CD14-positive monocyte (primary cell): Measurements from ENCODE around the gene VSTM2L. TPM values are rescaled to one million over a fixed set of nuclear protein-coding genes. Genes with fewer than 3 reads are reported as not detected.

ENCODE experiments used
- DNase-seq, 3 donors: peaks; one replicate each; pipeline ENCODE4 v3.0.0-alpha.2; 2011 to 2022
- H2AFZ ChIP-seq: 2 replicates; pipeline ENCODE4 v1.6.0; 2012; ENCODE audit warnings: mild to moderate bottlenecking, low read depth, low read length, inconsistent platforms; ENCODE audit not compliant: insufficient read depth, poor library complexity, severe bottlenecking
- H3K27ac ChIP-seq, 2 donors: 1 replicate in 1 of 2; 2 replicates in 1 of 2; pipeline ENCODE4 v1.5.1; 2012 to 2013; ENCODE audit warnings: low read length in 2 of 2, control low read depth in 1 of 2, inconsistent platforms in 1 of 2, low read depth in 1 of 2, mild to moderate bottlenecking in 1 of 2
- H3K27me3 ChIP-seq, 2 donors: one replicate each; pipeline versions ENCODE4 v1.6.0 to v1.6.1; 2011 to 2013; ENCODE audit warnings: low read length in 2 of 2; ENCODE audit not compliant: control insufficient read depth in 2 of 2, insufficient read depth in 2 of 2
- H3K36me3 ChIP-seq, 2 donors: replicated peaks in 1 of 2; 1 replicate in 1 of 2; 2 replicates in 1 of 2; pipeline versions ENCODE4 v1.5.1 to v1.6.1; 2012 to 2013; ENCODE audit warnings: low read length in 2 of 2, control low read depth in 1 of 2, inconsistent platforms in 1 of 2, mild to moderate bottlenecking in 1 of 2; ENCODE audit not compliant: insufficient read depth in 2 of 2, control insufficient read depth in 1 of 2
- H3K4me1 ChIP-seq, 2 donors: 1 replicate in 1 of 2; 2 replicates in 1 of 2; pipeline versions ENCODE4 v1.5.1 to v1.6.1; 2012 to 2013; ENCODE audit warnings: low read length in 2 of 2, control low read depth in 1 of 2, inconsistent platforms in 1 of 2, mild to moderate bottlenecking in 1 of 2, moderate library complexity in 1 of 2; ENCODE audit not compliant: insufficient read depth in 2 of 2, control insufficient read depth in 1 of 2
- H3K4me2 ChIP-seq: replicated peaks from 2 replicates; pipeline ENCODE3; 2012; ENCODE audit warnings: low read length, moderate library complexity, mild to moderate bottlenecking; ENCODE audit not compliant: poor library complexity, severe bottlenecking; ENCODE audit errors: extremely low read depth
- H3K4me3 ChIP-seq, 3 experiments: fragments of 200-600 bp in 1 of 3; sonication (generic) in 1 of 3; replicated peaks in 1 of 3; 1 replicate in 2 of 3; 2 replicates in 1 of 3; pipeline ENCODE4 v1.5.1; 2011 to 2013; ENCODE audit warnings: low read length in 3 of 3, mild to moderate bottlenecking in 3 of 3, control low read depth in 2 of 3, low read depth in 2 of 3, inconsistent platforms in 1 of 3, moderate library complexity in 1 of 3
- H3K79me2 ChIP-seq: 2 replicates; pipeline ENCODE4 v1.6.0; 2012; ENCODE audit warnings: mild to moderate bottlenecking, control low read depth, inconsistent platforms, low read length, moderate library complexity; ENCODE audit not compliant: insufficient read depth
- H3K9ac ChIP-seq: 2 replicates; pipeline ENCODE4 v1.6.0; 2017; ENCODE audit warnings: low read length, mild to moderate bottlenecking; ENCODE audit not compliant: insufficient read depth, poor library complexity, severe bottlenecking
- H3K9me3 ChIP-seq, 2 donors: replicated peaks in 1 of 2; 1 replicate in 1 of 2; 2 replicates in 1 of 2; pipeline versions ENCODE4 v1.5.1 to v1.6.1; 2012 to 2013; ENCODE audit warnings: low read length in 2 of 2, control low read depth in 1 of 2; ENCODE audit not compliant: control insufficient read depth in 1 of 2, insufficient read depth in 1 of 2
- H4K20me1 ChIP-seq: 2 replicates; pipeline ENCODE4 v1.6.0; 2012; ENCODE audit warnings: mild to moderate bottlenecking, low read length, control low read depth, moderate library complexity; ENCODE audit not compliant: insufficient read depth
- H3K27ac Mint-ChIP-seq, 7 donors: one replicate each; pipeline ENCODE4 v1.8.0; 2020; ENCODE audit warnings: mild to moderate bottlenecking in 7 of 7, mixed read lengths in 7 of 7, moderate library complexity in 6 of 7, inconsistent platforms in 2 of 7
- H3K27me3 Mint-ChIP-seq, 3 donors: one replicate each; pipeline ENCODE4 v1.8.0; 2021 to 2022; ENCODE audit warnings: low read depth in 3 of 3, mild to moderate bottlenecking in 3 of 3, mixed read lengths in 3 of 3, moderate library complexity in 3 of 3, inconsistent platforms in 1 of 3
- H3K36me3 Mint-ChIP-seq, 2 donors: one replicate each; pipeline ENCODE4 v1.8.0; 2020; ENCODE audit warnings: mixed read lengths in 2 of 2, inconsistent platforms in 1 of 2, mild to moderate bottlenecking in 1 of 2
- H3K4me1 Mint-ChIP-seq: one replicate; pipeline ENCODE4 v1.8.0; 2020; ENCODE audit warnings: mild to moderate bottlenecking, mixed read lengths
- H3K4me3 Mint-ChIP-seq, 2 donors: one replicate each; pipeline ENCODE4 v1.8.0; 2020; ENCODE audit warnings: mild to moderate bottlenecking in 2 of 2, mixed read lengths in 2 of 2, moderate library complexity in 1 of 2
- H3K9me3 Mint-ChIP-seq, 7 donors: one replicate each; pipeline ENCODE4 v1.8.0; 2020 to 2022; ENCODE audit warnings: mixed read lengths in 7 of 7, mild to moderate bottlenecking in 6 of 7, moderate library complexity in 6 of 7, inconsistent platforms in 2 of 7
- CTCF ChIP-seq: fragments of 200-600 bp; IDR thresholded peaks from one replicate; pipeline ENCODE4 v1.8.0; 2022; ENCODE audit warnings: antibody characterized with exemption, mild to moderate bottlenecking
- WGBS: methylation state at CpG from one replicate; pipeline ENCODE4 v1.1.5; 2013; ENCODE audit warnings: missing lambda C conversion rate; ENCODE audit not compliant: insufficient coverage; 5-methylcytosine and 5-hydroxymethylcytosine counted together
- intact Hi-C, 2 donors: fragments of 100-400 bp; cut with micrococcal nuclease; formaldehyde crosslinking; loops; one replicate each; pipeline versions ENCODE4 v1.15.0 to v1.15.1; 2023
- polyA plus RNA-seq, 3 donors: library from polyadenylated mRNA; depleted of rRNA in 1 of 3; unstranded in 2 of 3; stranded (reverse) in 1 of 3; fragments of 300-500 nt in 2 of 3; fragments of >200 nt in 1 of 3; fragmentation: Illumina TruSeq in 2 of 3; gene quantifications; 1 replicate in 2 of 3; 2 replicates in 1 of 3; pipeline ENCODE4 v1.2.3, GENCODE V29; 2012 to 2021

The VSTM2L gene
- polyA plus RNA-seq, 3 donors: not detected

GRCh38 chr20:37892001-37892400 is 10.9 kb upstream of the VSTM2L start:
- H3K27ac Mint-ChIP-seq: no peak overlapping the region
- Histone ChIP-seq H3K9me3 (no peaks in the 10 kb centered on the region), H2AFZ (peak overlapping the region; percentile 75)

GRCh38 chr20:37893566-37894241 is 9.2 kb upstream of the VSTM2L start:
- Histone ChIP-seq H3K4me2 (no peak overlapping the region), H3K9ac (no peak overlapping the region), H2AFZ (no peak overlapping the region), H4K20me1 (no peaks in the 10 kb centered on the region), H3K9me3 (no peaks in the 10 kb centered on the region), H3K36me3 (no peaks in the 10 kb centered on the region), H3K4me3 (no peak overlapping the region), H3K27me3 (no peaks in the 10 kb centered on the region), H3K27ac (no peak overlapping the region), H3K79me2 (no peaks in the 10 kb centered on the region), H3K4me1 (no peaks in the 10 kb centered on the region)
- H3K9me3 Mint-ChIP-seq: peaks cover 0 to 2% (median 0%) of the 10 kb centered on the region in 7 donors
- H3K4me3 Mint-ChIP-seq: no peak overlapping the region
- WGBS: 88% methylated on average over 2 of the region's 5 CpGs
- intact Hi-C loops: no loop called here
- no peak overlapping the region for H3K27ac Mint-ChIP-seq
- no peak for TF ChIP-seq CTCF
- H3K27me3 Mint-ChIP-seq: peaks cover 0 to 8% (median 5%) of the 10 kb centered on the region in 3 donors
- no peak for DNase-seq
- H3K4me1 Mint-ChIP-seq: peaks cover 4% of the 10 kb centered on the region
- no peaks in the 10 kb centered on the region for H3K36me3 Mint-ChIP-seq

More at GRCh38 chr20:37892001-37892400, 10.9 kb upstream of the VSTM2L start:
- no peak overlapping the region for H3K4me3 ChIP-seq
- no peaks in the 10 kb centered on the region for H3K4me1 ChIP-seq
- no peak overlapping the region for H3K4me3 Mint-ChIP-seq
- TF ChIP-seq CTCF: no peak
- peaks cover 4% of the 10 kb centered on the region for H3K4me1 Mint-ChIP-seq
- no peaks in the 10 kb centered on the region for H3K36me3 ChIP-seq
- WGBS: 9% methylated on average over 7 of the region's 9 CpGs
- no peaks in the 10 kb centered on the region for H3K79me2 ChIP-seq
- no peaks in the 10 kb centered on the region for H4K20me1 ChIP-seq
- intact Hi-C loops: no loop called here
- H3K9me3 Mint-ChIP-seq: peaks cover 0 to 2% (median 0%) of the 10 kb centered on the region in 7 donors
- no peaks in the 10 kb centered on the region for H3K27me3 ChIP-seq
- no peak overlapping the region for H3K9ac ChIP-seq
- DNase-seq: no peak
- H3K27ac ChIP-seq: no peak overlapping the region
- H3K36me3 Mint-ChIP-seq: no peaks in the 10 kb centered on the region
- H3K27me3 Mint-ChIP-seq: peaks cover 2 to 4% (median 3%) of the 10 kb centered on the region in 3 donors
- peak overlapping the region; percentile 3 for H3K4me2 ChIP-seq
